Calu3 (cell line): ENCODE measurements around the gene CRABP2. TPM values are rescaled to one million over a fixed set of nuclear protein-coding genes. Genes with fewer than 3 reads are reported as not detected.

ENCODE experiments used
- BruUV-seq: library from RNA; stranded (reverse); fragments of 400-500 nt; replicated peaks from 2 replicates; lab custom pipeline; 2021; lab: Mats Ljungman, UMichigan
- CTCF ChIA-PET: fragments of 300-600 bp; sonication (Branson Sonifier 250); formaldehyde crosslinking; loops from one replicate; lab custom pipeline; 2022; ENCODE audit warnings: antibody characterized with exemption; lab: Charles Lee
- DNase-seq: peaks from one replicate; pipeline ENCODE4 v3.0.0; 2022
- H3K27ac Mint-ChIP-seq: one replicate; pipeline ENCODE4 v1.8.0; 2022; ENCODE audit warnings: mixed read lengths; ENCODE audit not compliant: unreplicated experiment
- H3K27me3 Mint-ChIP-seq: one replicate; pipeline ENCODE4 v1.8.0; 2022; ENCODE audit warnings: mixed read lengths; ENCODE audit not compliant: unreplicated experiment
- H3K36me3 Mint-ChIP-seq: one replicate; pipeline ENCODE4 v1.8.0; 2022; ENCODE audit warnings: mild to moderate bottlenecking, moderate library complexity, mixed read lengths; ENCODE audit not compliant: insufficient read depth, unreplicated experiment
- H3K4me1 Mint-ChIP-seq: one replicate; pipeline ENCODE4 v1.8.0; 2022; ENCODE audit warnings: mild to moderate bottlenecking, low read depth, mixed read lengths; ENCODE audit not compliant: unreplicated experiment
- H3K4me3 Mint-ChIP-seq: one replicate; pipeline ENCODE4 v1.8.0; 2022; ENCODE audit warnings: mild to moderate bottlenecking, low read depth, moderate library complexity, mixed read lengths; ENCODE audit not compliant: unreplicated experiment
- H3K9me3 Mint-ChIP-seq: one replicate; pipeline ENCODE4 v1.8.0; 2022; ENCODE audit warnings: low read depth, mixed read lengths; ENCODE audit not compliant: unreplicated experiment
- intact Hi-C: fragments of 100-400 bp; cut with micrococcal nuclease; formaldehyde crosslinking; loops from one replicate; pipeline ENCODE4 v1.10.0; 2022; ENCODE audit not compliant: unreplicated experiment
- total RNA-seq: library from RNA; stranded (reverse); gene quantifications from 2 replicates; pipeline ENCODE4 v1.2.3, GENCODE V29; 2022
- TF ChIP-seq, protein P1 (sequence below): fragments of 200-600 bp; IDR thresholded peaks from one replicate; pipeline ENCODE4 v1.8.0; 2022; ENCODE audit warnings: antibody characterized with exemption; ENCODE audit not compliant: unreplicated experiment

The CRABP2 gene
- total RNA-seq, 1 experiment from 2014 or later: 17.6 TPM

DNA sequence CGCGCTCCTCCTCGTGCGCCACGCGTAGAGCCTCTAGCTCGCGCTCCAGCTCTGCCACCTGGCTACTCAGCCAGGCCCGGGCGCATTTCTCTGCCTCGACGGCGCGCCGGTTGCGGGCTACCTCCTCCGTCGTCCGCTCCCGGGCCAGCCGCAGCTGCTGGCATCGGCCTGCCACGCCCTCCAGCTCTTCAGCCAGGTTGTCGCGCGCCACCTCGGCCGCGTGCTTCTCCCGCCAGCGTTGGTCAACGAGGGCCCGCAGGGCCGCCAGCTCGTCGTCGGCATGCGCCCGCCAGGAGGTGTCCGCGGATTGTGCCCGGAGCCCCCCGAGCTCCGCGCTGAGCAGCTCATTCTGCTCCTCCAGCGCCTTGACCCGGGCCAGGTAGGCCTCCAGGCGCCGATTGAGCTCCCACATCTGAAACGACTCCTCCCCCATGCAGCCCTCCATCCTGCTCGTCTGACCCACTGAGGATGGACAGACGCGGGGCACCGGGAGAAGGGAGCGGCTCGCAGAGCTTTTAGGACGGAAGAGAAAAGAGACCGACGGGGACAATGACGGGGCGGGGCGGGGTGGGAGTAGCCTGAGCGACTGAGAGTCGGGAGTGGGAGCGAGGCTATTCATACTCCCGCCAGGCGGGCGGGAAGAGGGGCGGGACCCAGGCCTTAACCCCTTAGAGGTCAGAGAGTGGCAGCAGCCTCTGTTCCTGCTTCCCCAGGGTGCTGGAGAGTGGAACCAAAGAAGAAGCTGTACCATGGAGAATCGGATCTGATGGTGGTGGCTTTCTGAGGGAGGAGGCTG lies 28.4 kb downstream of the CRABP2 start, which contains the start of gene NES:
TSS of gene NES (minus strand) at position 588 of the 796 bp plus-strand sequence. CDS start at position 445, 143 bp downstream.
- DNase-seq: peak; percentile 50
- CTCF ChIA-PET: interaction anchor here (0.5 to 3.0 kb wide), 12 partner anchors 9 to 1422 kb away, joined by 3 to 45 read pairs (median 4); partner anchors contain the start of gene ENTREP3
- peaks cover 16% of the 10 kb centered on the region for H3K36me3 Mint-ChIP-seq
- H3K27me3 Mint-ChIP-seq: peaks cover 78% of the 10 kb centered on the region
- peaks cover 14% of the 10 kb centered on the region for H3K4me1 Mint-ChIP-seq
- peak within 1 kb of the TSS; percentile 72 for H3K27ac Mint-ChIP-seq
- peaks cover 4% of the 10 kb centered on the region for H3K9me3 Mint-ChIP-seq
- TF ChIP-seq, protein P1, sequence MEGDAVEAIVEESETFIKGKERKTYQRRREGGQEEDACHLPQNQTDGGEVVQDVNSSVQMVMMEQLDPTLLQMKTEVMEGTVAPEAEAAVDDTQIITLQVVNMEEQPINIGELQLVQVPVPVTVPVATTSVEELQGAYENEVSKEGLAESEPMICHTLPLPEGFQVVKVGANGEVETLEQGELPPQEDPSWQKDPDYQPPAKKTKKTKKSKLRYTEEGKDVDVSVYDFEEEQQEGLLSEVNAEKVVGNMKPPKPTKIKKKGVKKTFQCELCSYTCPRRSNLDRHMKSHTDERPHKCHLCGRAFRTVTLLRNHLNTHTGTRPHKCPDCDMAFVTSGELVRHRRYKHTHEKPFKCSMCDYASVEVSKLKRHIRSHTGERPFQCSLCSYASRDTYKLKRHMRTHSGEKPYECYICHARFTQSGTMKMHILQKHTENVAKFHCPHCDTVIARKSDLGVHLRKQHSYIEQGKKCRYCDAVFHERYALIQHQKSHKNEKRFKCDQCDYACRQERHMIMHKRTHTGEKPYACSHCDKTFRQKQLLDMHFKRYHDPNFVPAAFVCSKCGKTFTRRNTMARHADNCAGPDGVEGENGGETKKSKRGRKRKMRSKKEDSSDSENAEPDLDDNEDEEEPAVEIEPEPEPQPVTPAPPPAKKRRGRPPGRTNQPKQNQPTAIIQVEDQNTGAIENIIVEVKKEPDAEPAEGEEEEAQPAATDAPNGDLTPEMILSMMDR: no peak
- intact Hi-C loops: no loop called here
- H3K4me3 Mint-ChIP-seq: peak within 1 kb of the TSS; percentile 64
- BruUV-seq: TSS peak; percentile 54

DNA sequence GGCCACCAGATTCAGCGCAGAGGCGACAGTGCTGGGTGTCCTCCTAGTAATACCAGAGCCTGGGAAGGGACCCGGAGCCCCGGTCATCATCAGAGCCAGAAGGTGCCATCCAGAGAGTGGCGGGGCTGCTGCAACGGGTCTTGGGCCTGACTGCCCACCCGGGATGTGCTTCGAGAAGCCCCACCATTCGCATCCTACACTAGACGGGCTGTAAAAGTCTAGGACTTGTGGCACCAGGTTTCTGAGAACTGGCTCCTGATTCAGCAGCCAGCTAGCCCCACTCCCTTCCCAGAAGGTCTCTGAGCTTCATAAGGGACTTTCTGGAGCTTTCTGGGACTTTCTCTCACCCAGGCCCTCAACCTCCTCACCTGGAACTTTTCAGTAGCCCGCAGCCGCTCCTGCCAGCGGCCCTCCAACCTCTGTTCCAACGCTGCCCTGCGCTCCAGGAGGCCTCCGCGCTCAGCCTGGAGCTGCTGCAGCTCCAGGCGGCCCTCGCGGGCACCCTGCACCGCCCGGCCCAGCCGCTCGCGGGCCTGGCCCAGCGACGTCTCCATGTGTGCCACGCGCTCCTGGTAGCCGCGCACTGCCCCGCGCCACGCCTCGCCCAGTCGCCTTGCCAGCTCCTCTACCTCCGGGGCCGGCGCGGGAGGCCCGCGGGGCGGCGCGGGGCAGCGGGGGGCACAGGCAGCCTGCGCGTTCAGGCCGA lies 29.1 kb downstream of the CRABP2 start:
- Mint-ChIP-seq H3K27me3 (peaks cover 78% of the 10 kb centered on the region), H3K27ac (no peak overlapping the region), H3K4me1 (peaks cover 14% of the 10 kb centered on the region), H3K9me3 (peaks cover 9% of the 10 kb centered on the region), H3K4me3 (no peak overlapping the region), H3K36me3 (peaks cover 17% of the 10 kb centered on the region)
- intact Hi-C loops: no loop called here
- TF ChIP-seq, protein P1: no peak
- no TSS peak for BruUV-seq
- CTCF ChIA-PET: interaction anchor here (0.6 to 3.0 kb wide), 9 partner anchors 11 to 1421 kb away, joined by 3 to 45 read pairs (median 5); partner anchors contain the start of gene ENTREP3
- DNase-seq: no peak

DNA sequence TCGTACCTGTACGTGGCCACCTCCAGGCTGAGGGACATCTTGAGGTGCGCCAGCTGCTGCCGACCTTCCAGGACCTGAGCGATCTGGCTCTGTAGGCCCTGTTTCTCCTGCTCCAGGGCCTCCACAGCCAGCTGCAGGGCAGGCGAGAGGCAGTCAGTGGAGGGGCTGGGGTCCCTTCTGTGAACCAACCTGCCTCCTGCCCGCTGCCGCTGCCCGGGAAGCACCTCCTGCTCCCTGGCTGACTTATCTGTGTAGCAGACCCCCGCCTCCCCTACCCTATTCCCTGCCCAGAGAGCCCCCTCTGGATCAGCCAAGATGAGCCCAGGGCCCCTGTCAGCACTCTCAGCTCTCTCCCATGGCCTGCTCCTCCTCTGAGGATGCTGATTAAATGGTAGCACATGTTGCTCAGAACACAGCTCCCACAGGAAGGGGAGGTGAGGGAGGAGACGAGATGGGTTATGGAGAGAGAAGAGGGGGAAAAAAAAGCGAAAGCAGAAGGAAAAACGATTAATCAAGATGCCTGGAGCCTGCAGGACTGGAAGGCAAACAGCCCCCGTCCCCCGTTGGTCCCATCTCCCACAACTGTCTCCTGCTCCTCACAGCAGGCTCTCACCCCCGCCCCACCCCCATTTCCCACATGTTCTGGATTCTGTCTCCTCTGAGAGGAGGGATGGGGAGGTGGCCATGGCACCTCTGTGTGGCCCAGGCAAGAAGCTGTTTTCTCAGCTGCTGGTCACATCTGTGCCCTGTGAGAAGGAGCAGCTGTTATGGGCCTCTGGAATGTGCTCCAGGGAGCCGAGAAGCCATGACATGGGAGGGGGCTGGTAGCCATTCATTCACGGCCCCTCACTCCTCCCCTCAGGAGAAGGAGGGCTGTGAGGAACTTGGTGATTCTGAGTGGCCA lies 29.9 kb downstream of the CRABP2 start:
- peaks cover 20% of the 10 kb centered on the region for H3K36me3 Mint-ChIP-seq
- H3K9me3 Mint-ChIP-seq: peaks cover 10% of the 10 kb centered on the region
- H3K4me3 Mint-ChIP-seq: no peak overlapping the region
- TF ChIP-seq, protein P1: no peak
- intact Hi-C loops: no loop called here
- peak overlapping the region; percentile 32 for H3K27ac Mint-ChIP-seq
- no TSS peak for BruUV-seq
- CTCF ChIA-PET: interaction anchor here (0.7 to 3.0 kb wide), 6 partner anchors 10 to 56 kb away, joined by 3 to 45 read pairs (median 8); partner anchors contain the start of gene HAPLN2
- H3K27me3 Mint-ChIP-seq: peaks cover 78% of the 10 kb centered on the region
- H3K4me1 Mint-ChIP-seq: peaks cover 14% of the 10 kb centered on the region
- DNase-seq: no peak
